ENCODE results near the gene STRIP2. TPM values are rescaled to one million over a fixed set of nuclear protein-coding genes. Genes with fewer than 3 reads are reported as not detected.
"Not testable (repeated sequence)": the region's sequence is repeated elsewhere in the genome, so short reads cannot be mapped to it uniquely, and the experiment has no call there.

The STRIP2 gene
- total RNA-seq, 1 donor from 2014 or later = 0.19 TPM

DNA sequence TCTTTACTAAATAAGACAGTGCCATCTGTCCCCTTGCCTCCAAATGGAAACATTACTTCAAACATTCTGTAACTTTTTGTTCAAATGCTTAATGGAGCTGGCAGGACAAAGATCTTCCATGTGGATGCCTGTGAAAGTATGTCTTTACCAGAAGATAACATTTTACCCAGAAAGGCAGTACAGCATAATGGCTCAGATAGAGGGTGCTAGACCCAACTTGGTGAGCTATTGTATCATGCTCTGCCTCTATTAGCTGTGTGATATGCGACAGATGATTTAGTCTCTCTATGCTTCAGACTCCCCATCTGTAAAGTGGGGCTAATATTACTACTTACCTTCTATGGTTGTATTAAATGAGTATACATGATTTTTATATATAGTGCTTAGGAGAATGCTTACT is 59.3 kb downstream of the STRIP2 start:
- DNase-seq (ENCODE audit: low spot score) = no peak

DNA sequence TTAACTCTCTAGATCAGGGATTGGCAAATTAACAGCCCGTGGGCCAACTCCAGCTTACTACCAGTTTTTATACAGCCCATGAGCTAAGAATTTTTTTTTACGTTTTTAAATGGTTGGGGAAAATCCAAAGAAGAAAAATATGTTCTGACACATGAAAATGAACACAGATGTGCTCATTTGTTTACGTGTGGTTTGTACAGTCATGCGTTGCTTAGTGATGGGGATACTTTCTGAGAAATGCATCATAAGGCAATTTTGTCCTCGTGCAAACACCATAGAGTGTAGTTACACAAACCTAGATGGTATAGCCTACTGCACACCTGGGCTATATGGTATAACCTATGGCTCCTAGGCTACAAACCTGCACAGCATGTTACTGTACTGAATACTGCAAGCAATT is 59.8 kb downstream of the STRIP2 start:
- no peak for DNase-seq (ENCODE audit: low spot score)

DNA sequence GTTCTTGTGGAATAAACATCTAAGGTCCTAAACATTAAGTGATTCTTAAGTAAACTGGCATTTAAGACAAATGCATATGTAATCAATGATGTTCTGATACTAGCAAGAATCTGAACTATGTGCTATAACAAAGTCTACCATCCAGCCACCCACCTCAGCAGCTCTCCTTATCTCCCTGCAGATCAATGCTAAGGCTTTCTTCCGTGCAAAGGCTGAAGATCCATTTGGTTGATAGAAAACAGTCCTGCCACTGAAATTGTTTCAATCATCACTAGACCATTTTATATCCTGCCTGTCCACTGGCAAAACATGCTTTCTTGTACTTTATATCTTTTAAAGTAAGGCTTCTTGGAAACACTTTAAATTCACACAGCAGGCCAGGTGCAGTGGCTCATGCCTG is 61.8 kb downstream of the STRIP2 start:
- no peak for DNase-seq (ENCODE audit: low spot score)

DNA sequence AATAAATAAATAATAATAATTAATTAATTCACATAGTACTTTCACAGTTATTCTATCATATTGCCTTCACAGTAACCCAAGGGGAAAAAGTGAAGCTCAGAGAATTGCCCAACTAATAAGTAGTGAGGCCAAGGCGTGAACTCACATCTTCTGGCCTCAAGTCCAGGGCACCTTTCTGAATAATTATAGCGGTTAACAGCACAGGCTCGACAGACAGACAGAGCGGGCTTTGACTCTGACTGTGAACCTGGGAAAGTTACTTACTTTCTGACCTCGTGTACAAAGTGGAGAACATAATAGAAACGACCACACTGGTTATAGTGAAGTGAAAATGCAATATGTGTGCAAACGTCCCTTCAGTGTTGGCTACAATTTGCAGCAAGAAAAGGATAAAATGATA is 62.4 kb downstream of the STRIP2 start:
- DNase-seq (ENCODE audit: low spot score) = no peak

DNA sequence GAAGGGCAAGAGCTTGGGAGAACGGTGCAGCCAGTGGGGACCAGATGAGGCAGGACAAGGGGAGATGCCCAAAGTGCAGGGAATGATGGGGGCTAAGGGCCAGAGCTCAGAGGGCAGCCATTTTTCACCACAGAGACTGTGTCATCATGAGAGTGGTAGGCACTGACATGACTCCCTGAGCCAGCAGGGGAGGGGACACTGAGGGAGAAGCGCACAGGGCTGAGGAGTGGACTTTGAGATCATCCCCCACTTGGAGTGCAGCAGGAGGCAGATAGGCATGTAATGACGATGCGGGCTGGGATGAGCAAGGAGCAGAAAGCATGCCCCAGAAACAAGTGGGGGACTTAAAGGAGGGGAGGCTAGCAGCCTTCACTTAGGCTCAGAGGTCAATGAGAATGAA is 62.9 kb downstream of the STRIP2 start:
- DNase-seq (ENCODE audit: low spot score) = peak; percentile 55

DNA sequence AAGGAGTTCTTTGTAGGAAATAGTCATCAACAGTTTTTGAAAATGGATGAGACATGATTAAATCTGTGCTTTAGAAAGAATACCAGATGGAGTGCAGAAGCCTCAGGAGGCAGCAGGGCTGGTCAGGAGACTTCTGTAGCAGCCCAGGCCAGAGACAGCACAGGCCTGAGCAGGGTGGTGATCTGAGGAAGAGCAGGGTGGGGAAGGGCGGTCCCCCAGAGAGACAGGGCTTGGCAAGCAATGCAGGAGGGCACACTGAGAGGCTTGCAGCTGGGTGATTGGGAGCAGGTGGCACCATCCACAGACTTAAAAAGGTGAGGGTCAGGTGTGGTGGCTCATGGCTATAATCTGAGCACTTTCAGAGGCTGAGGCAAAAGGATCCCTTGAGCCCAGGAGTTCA is 63.8 kb downstream of the STRIP2 start:
- DNase-seq (ENCODE audit: low spot score) = peak; percentile 71

DNA sequence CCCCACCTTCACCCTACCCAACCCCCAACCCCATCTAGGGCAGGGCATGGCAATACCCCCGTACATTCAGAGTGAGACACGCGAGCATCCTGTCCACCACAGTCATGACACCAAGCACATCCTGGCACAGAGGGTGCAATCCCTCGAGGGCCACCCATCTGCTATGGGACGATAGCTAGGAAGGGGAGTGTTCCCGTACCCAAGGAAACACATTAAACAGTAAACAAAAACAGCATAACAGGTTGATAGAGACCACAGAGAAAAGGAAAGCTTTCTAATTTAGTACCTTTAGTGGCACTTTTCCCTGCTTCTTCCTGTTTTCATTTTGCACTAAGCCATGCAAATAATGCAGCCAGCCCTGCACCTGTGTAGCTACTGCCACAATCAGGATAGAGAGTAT is 65.8 kb downstream of the STRIP2 start:
- no peak for DNase-seq (ENCODE audit: low spot score)

DNA sequence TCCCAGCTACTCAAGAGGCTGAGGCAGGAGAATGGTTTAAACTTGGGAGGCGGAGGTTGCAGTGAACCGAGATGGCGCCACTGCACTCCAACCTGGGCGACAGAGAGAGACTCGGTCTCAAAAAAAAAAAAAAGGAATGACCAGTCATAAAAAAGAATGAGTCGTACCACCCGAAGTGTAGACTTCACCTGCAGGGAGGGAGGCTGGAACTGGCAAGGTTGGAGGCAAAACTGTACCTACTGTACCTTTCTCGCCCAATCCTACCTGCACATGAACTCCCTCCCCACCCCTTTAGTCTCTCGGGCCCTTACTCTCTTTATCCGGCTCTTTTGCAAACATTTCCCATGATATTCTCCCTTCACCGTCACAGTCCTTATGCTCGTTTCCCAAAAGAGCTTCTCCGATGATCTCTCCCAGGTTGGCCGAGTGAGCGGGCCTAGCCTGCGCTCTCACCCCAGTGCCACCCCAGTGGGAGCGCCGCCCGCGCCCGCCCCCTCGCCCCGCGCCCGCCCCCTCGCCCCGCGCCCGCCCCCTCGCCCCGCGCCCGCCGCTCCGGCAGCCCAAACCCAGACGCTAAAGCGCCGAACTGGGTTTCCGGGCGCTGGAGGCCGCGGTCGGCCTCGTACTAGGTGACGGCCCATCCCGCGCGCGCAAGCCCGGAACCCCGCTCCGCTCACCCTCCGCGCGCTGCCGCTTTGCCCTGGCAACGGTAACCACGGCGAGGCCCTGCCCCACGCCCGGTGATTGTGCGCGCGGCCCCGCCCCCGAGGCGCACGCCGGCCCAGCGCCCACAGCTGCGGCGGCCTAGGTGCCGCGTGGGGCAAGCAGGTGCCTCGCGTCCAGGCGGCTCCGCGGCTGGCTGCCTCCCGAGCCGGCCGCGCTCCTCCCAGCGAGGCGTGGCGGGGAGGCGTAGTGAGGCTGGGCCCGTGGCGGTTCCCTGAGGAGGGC is 67.8 kb downstream of the STRIP2 start, which contains the start of gene SMKR1:
Gene SMKR1 (plus strand): TSS at position 772 of the 948 bp plus-strand sequence. CDS start 294 bp downstream, outside the sequence.
- DNase-seq (ENCODE audit: low spot score) = peak; percentile 90

DNA sequence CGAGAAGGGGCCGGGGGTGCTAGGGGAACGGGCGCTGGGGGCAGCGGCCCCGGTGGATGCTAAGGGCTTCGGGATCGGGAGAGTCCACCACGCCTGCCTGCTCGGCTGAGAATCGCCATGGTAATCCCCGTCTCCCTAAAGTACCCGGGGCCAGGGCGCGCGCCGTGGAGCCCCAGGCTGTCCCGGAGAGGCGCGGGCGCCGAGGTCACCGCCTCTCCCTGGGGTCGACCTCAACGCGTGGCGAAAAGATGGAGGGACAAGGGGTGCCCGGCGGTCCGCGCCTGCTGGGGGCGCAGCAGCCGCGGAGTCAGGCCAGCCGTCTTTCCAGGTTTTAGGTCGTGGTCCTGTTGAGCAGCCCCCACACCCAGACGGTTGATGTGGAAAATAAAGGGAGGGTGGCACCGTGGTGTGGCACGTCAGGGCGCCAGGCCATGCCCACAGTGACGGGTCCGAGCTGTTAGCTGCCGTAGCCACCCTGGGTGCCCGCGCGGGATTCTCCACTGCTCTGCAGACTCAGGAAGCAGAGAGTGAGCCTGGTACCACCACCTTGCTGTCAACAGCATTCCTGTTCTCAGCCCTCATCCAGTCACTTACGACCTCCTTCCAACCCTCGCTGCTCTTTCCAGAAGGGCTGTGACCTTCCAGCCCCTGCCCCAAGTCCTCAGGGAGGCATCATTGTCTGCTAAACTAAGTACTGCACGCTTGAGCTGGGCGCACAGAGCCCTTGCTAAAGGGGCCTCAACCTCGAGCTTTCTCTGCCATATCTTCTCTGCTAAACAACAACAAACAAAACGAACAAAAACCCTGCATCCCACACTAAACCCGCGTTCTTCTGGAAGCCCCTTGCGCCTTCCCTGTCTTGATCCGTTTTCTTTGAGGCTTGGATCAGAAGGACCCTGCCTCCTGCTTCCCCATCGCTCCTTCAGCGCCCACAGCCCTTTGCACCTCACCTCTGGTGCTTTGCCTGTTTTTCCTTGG is 68.8 kb downstream of the STRIP2 start:
- DNase-seq (ENCODE audit: low spot score) = peak; percentile 83

DNA sequence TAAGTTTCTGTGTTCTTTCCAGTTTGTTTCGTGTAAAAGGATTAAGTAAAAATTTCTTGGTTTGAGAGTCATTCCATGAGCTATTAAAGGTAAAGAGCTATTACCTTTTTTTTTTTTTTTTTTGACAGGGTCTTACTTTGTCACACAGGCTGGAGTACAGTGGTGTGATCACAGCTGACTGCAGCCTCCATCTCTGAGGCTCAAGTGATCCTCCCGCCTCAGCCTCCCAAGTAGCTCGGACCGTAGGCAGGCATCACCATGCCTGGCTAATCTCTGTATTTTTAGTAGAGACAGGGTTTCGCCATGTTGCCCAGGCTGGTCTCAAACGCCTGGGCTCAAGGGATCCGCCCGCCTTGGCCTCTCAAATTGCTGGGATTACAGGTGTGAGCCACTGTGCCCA is 69.5 kb downstream of the STRIP2 start:
- peak; percentile 62 for DNase-seq (ENCODE audit: low spot score)

DNA sequence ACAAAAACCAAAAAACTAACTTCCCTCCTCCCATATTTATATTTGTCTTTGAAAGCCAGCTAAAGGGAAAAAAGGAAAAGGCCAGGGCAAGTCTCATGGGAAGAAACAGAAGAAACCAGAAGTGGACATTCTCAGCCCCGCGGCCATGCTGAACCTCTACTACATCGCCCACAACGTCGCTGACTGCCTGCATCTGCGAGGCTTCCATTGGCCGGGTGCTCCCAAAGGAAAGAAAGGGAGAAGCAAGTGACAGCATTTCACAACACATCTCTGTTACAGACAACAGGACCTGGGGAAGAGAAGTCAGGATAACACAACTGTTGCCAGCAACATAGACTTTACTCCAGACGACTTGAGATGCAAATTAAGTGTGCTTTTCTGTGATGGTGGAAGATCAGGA is 78.0 kb downstream of the STRIP2 start:
- peak; percentile 86 for DNase-seq (ENCODE audit: low spot score)

DNA sequence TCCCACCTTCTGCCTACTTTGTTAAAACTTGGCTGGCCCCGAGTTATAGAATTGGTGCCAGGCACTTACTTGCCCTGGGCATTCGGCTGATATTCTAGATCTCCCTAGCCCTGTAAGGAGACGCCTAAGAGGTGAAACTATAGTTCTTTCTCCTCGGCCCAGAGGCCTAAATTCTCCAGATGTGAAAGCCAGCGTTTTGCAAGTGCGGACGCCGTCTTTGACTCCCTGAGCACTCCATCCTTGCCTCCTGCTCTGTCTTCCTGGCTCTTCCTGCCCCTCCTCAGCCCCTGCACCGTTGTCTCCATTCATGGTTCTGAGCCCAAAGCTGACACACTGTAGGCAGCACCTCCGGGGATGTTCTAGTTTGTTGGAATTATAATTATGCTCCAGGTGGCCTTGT is 79.3 kb downstream of the STRIP2 start:
- peak; percentile 83 for DNase-seq (ENCODE audit: low spot score)

DNA sequence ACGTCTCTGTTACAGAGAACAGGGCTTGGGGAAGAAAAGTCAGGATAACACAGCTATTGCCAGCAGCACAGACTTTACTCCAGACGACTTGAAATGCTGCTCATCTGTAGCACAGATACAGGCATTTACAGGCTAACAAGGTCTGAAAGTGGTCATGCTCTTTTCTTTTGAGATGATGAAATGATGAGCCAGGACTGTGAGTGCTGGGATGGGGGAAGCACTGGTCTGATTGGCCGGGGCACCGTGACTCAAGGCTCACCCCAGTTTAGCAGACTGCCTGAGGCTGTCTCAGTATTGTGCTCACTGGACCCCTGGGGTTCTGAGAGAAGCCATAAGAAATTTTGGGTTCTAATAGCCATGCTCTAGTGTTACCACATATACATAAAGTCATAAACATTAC is 80.5 kb downstream of the STRIP2 start:
- DNase-seq (ENCODE audit: low spot score) = no peak

DNA sequence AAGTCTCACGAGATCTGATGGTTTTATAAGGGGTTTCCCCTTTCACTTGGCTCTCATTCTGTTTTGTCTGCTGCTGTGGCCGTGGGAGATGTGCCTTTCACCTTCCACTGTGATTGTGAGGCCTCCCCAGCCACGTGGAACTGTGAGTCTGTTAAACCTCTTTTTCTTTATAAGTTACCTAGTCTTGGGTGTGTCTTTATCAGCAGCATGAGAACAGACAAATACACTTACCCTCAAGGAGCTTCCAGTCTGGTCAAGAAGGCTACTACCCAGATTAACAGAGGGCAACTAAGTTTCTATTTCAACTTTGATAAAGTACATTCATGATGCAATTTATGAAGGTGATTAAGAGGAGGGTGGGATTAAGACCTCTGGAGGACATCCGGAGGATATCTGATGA is 81.1 kb downstream of the STRIP2 start:
- no peak for DNase-seq (ENCODE audit: low spot score)

DNA sequence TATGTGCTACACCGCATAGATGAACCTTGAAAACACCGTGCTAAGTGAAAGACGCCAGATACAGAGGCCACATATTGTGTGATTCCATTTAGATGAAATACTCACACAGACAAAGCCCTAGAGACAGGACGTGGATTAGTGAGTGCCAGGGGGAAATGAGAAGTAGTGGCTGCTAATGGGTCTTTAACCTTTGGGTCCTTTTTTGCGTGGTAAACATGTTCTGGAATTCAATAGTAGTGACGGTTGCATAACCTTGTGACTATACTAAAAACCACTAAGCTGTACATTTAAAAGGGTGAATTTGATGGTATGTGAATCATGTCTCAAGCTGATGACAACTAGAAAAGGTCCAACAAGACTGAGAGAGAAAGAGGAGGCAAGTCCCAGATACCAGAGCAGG is 83.7 kb downstream of the STRIP2 start:
- no peak for DNase-seq (ENCODE audit: low spot score)

DNA sequence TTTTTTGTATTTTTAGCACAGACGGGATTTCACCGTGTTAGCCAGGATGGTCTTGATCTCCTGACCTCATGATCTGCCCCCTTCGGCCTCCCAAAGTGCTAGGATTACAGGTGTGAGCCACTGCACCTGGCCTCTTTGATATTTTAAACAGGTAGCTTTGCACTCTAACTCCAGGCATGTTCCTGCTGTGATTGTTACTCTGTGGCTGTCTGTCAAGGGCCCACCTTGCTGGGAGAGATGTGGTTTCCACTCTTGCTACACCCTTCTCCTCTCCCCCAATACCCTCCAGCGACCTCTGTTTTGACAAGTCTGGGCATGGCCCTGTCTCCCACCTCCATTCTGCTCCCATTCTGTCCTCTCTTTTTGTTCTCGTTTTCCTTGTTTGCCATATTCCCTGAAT is 85.2 kb downstream of the STRIP2 start:
- DNase-seq (ENCODE audit: low spot score) = no peak

DNA sequence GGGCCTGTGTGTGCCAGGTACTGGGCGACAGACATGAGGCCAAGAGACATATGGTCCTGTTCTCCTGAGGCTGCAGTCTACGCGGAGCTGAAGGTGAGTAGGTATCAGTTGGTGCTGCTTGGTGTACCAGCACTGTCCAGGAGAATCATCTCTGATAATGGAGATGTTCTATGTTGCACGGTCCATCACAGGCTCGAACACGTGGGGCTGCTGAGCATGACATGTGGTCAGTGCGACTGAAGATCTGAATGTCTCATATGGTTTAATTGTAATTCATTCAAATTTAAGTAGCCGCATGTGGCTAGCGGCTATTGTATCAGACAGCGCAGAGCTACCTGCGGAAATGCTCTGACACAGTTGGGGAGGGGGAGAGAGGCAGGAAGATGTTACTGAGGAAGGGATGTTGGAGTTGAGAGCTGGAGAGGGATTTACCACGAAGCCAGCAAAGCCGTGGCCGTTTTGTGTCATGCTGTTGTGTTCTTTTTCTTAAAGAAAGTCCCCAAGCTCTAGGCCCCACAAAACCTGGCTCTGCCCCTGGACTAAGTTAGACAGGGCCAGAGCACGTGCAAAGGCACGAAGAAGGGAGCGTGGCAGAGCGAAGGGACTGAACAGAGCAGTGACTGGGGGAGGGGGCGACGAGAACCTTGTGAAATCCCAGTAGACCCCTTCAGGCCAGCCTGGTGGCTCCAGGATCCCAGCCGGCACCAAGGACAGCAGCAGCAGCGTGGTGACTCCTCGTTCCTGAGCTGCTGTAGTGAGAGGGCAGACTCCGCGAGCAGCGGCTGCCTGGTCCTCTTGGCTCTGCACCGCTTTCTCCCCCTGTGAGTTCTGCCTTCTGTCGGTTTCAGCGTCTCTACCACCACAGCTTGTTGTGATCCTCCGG is 88.1 kb downstream of the STRIP2 start:
- no peak for DNase-seq (ENCODE audit: low spot score)

DNA sequence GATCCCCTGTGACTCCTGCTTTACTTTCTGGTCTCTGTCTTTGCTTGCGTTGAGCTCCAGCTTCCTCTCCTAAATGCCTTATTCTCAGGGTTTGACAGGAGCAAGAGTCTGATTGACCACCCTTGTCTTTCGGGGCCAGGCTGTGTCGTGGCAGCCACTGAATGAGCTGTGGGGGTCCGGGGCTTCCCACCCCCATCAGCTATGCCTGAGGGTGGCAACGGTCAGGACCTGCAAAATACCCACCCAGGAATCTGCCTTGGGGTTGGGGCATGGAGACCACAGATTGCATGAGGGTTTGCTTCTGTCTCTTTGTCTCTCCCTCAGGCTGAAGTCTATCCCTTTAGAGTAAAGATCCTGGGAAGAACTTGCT is 88.7 kb downstream of the STRIP2 start:
- no peak for DNase-seq (ENCODE audit: low spot score)

DNA sequence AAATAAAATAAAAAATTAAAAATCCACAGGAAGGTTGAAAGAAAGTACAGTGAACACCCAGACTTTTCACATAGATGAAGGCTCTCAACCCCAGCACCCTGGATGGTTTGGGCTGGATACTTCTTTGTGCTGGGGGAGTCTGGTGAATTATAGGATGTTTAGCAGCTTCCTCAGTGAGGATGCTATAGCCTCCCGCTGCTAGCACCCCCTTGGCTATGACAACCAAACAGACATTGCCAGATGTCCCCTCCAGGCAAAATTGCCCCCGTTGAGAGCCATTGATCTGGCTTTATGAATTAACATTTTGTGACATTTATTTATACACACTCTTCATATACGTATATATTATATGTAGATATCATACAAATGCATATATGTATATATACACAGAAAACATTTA is 89.7 kb downstream of the STRIP2 start:
- no peak for DNase-seq (ENCODE audit: low spot score)

DNA sequence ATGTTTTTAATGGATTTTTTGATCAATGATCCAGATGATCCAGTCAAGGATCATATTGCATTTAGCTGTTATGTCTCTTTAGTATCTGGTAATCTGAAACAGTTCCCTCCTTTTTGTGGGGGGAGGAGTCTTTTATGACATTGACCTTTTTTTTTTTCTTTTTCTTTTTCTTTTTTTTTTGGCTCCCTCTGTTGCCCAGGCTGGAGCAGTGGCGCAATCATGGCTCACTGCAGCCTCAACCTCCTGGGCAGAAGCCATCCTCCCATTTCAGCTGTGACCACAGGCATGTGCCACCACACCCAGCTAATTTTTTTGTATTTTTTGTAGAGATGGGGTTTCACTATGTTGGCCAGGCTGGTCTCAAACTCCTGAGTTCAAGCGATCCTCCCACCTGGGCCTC is 90.2 kb downstream of the STRIP2 start:
- not testable (repeated sequence) for DNase-seq (ENCODE audit: low spot score)
